K562 (cell line): ENCODE results near the gene PEX19. TPM values are rescaled to one million over a fixed set of nuclear protein-coding genes. Genes with fewer than 3 reads are reported as not detected.

Source experiments
- ATAC-seq: fragments of 200-7000 bp; cut with Tn5 transposase; 3 replicates; pipeline ENCODE4 v1.9.1; 2020; ENCODE audit warnings: moderate library complexity
- BruUV-seq: library from RNA; stranded (reverse); fragments of 400-500 nt; replicated peaks from 2 replicates; lab custom pipeline; 2021; lab: Mats Ljungman, UMichigan
- CTCF ChIA-PET: fragments of 300-600 bp; formaldehyde crosslinking; extraction: SDS; loops from one replicate; lab custom pipeline; 2021; ENCODE audit warnings: low intra/inter-chr PET ratio; lab: Yijun Ruan, JAX
- POLR2A ChIA-PET: fragments of 300-600, 350-650 bp; sonication (Branson Sonifier 250); formaldehyde crosslinking; extraction: SDS; loops from one replicate; lab custom pipeline; 2021; ENCODE audit warnings: antibody characterized with exemption, inconsistent platforms; lab: Yijun Ruan, JAX
- DNase-seq, 4 experiments: peaks; one replicate each; pipeline versions ENCODE4 v3.0.0 to v3.0.0-alpha.2; 2011 to 2018; ENCODE audit warnings: low spot score in 3 of 4, mixed read lengths in 3 of 4; ENCODE audit errors: extremely low read depth in 1 of 4
- FAIRE-seq: peaks from 2 replicates; lab custom pipeline; 2011; peaks lifted over from hg19 to GRCh38; lab: Jason Lieb, UNC
- H2AFZ ChIP-seq: 2 replicates; pipeline ENCODE4 v1.6.0; 2011; ENCODE audit warnings: low read depth, low read length, control low read depth, inconsistent platforms
- H3K27ac ChIP-seq: fragments of 200-600 bp; 3 replicates; pipeline ENCODE4 v1.8.0; 2011; ENCODE audit warnings: low read depth, mild to moderate bottlenecking, control low read depth, inconsistent platforms, low read length, moderate library complexity, mixed read lengths; ENCODE audit errors: extremely low read depth
- H3K27me3 ChIP-seq, 2 experiments: fragments of 300-600 bp in 1 of 2; 2 replicates in 1 of 2; 3 replicates in 1 of 2; pipeline versions ENCODE4 v1.6.0 to v1.8.0; 2011; ENCODE audit warnings: inconsistent platforms in 2 of 2, low read length in 2 of 2, mild to moderate bottlenecking in 1 of 2, mixed read lengths in 1 of 2, moderate library complexity in 1 of 2; ENCODE audit not compliant: control insufficient read depth in 2 of 2, insufficient read depth in 2 of 2
- H3K36me3 ChIP-seq: fragments of 300-600 bp; 3 replicates; pipeline ENCODE4 v1.8.0; 2011; ENCODE audit warnings: mild to moderate bottlenecking, low read length, inconsistent platforms; ENCODE audit not compliant: control insufficient read depth, insufficient read depth
- H3K4me1 ChIP-seq, 2 experiments: fragments of 200-600 bp in 1 of 2; replicated peaks in 1 of 2; 2 replicates in 1 of 2; 3 replicates in 1 of 2; pipeline versions ENCODE4 v1.5.1 to v1.8.0; 2011; ENCODE audit warnings: inconsistent platforms in 2 of 2, low read length in 2 of 2, mild to moderate bottlenecking in 1 of 2, mixed read lengths in 1 of 2, moderate library complexity in 1 of 2; ENCODE audit not compliant: control insufficient read depth in 2 of 2, insufficient read depth in 2 of 2
- H3K4me2 ChIP-seq: 2 replicates; pipeline ENCODE4 v1.6.1; 2011; ENCODE audit warnings: low read length, control low read depth, inconsistent platforms, mixed read lengths; ENCODE audit not compliant: insufficient read depth
- H3K4me3 ChIP-seq: fragments of 200-600 bp; sonication (generic), shearing (Covaris generic); 2 replicates; pipeline ENCODE4 v1.5.1; 2016; ENCODE audit warnings: control low read depth, inconsistent platforms
- H3K79me2 ChIP-seq: fragments of 200-600 bp; 3 replicates; pipeline ENCODE4 v1.8.0; 2011; ENCODE audit warnings: low read length, inconsistent platforms; ENCODE audit not compliant: control insufficient read depth, insufficient read depth
- H3K9ac ChIP-seq, 2 experiments: 2 replicates each; pipeline versions ENCODE4 v1.6.0 to v1.6.1; 2011; ENCODE audit warnings: low read depth in 2 of 2, low read length in 2 of 2, control low read depth in 1 of 2, inconsistent platforms in 1 of 2, mild to moderate bottlenecking in 1 of 2, mixed read lengths in 1 of 2; ENCODE audit not compliant: insufficient read depth in 1 of 2
- H3K9me1 ChIP-seq: one replicate; pipeline ENCODE4 v1.6.0; 2011; ENCODE audit warnings: inconsistent platforms, mild to moderate bottlenecking, low read length, moderate library complexity; ENCODE audit not compliant: control insufficient read depth, insufficient read depth
- H3K9me3 ChIP-seq: replicated peaks from 2 replicates; pipeline ENCODE4 v1.5.1; 2011; ENCODE audit warnings: low read depth, low read length, inconsistent platforms; ENCODE audit not compliant: control insufficient read depth, insufficient read depth
- H4K20me1 ChIP-seq: replicated peaks from 2 replicates; pipeline ENCODE4 v1.6.1; 2011; ENCODE audit warnings: low read length, inconsistent platforms, mixed read lengths; ENCODE audit not compliant: control insufficient read depth, insufficient read depth
- ATF3 ChIP-seq, 2 experiments: fragments of 450-650 bp in 1 of 2; sonication (generic) in 1 of 2; formaldehyde crosslinking in 1 of 2; IDR thresholded peaks in 1 of 2; conservative IDR thresholded peaks in 1 of 2; 2 replicates each; pipeline versions ENCODE4 v1.6.1 to v1.8.1; 2016 to 2023; ENCODE audit warnings: mild to moderate bottlenecking in 2 of 2, moderate library complexity in 2 of 2, inconsistent platforms in 1 of 2, missing genetic modification reagents in 1 of 2
- CBX5 ChIP-seq: IDR thresholded peaks from 2 replicates; pipeline ENCODE4 v1.6.1; 2014; ENCODE audit warnings: low read depth, borderline replicate concordance
- CTBP1 ChIP-seq: fragments of 450-650 bp; IDR thresholded peaks from 2 replicates; pipeline ENCODE4 v1.6.1; 2016; ENCODE audit warnings: borderline replicate concordance
- E2F5 ChIP-seq: sonication (generic); formaldehyde crosslinking; IDR thresholded peaks from 2 replicates; pipeline ENCODE4 v1.8.0; 2022; ENCODE audit warnings: mild to moderate bottlenecking, missing genetic modification reagents
- ELF2 ChIP-seq: fragments of 250-450 bp; sonication (Bioruptor Pico); IDR thresholded peaks from 2 replicates; pipeline ENCODE4 v1.5.0; 2021; ENCODE audit warnings: mild to moderate bottlenecking
- FOXA1 ChIP-seq: fragments of 450-650 bp; IDR thresholded peaks from 2 replicates; pipeline ENCODE4 v1.6.1; 2016; ENCODE audit warnings: mild to moderate bottlenecking, borderline replicate concordance
- MAFF ChIP-seq: IDR thresholded peaks from 2 replicates; pipeline ENCODE4 v1.6.1; 2012; ENCODE audit warnings: low read length, improper control_type of control experiment
- MAZ ChIP-seq, 2 experiments: fragments of 450-650 bp in 1 of 2; sonication (generic) in 1 of 2; formaldehyde crosslinking; IDR thresholded peaks in 1 of 2; conservative IDR thresholded peaks in 1 of 2; 2 replicates each; pipeline versions ENCODE4 v1.4.0 to v1.5.0; 2020; ENCODE audit warnings: mild to moderate bottlenecking in 1 of 2, missing genetic modification reagents in 1 of 2
- MTF1 ChIP-seq: fragments of 250-450 bp; sonication (Bioruptor Pico); IDR thresholded peaks from 2 replicates; pipeline ENCODE4 v1.9.0; 2021; ENCODE audit warnings: moderate library complexity, mild to moderate bottlenecking, inconsistent platforms, borderline replicate concordance
- POLR2G ChIP-seq: fragments of 200-400 bp; formaldehyde crosslinking; IDR thresholded peaks from 2 replicates; pipeline ENCODE4 v1.6.1; 2017; ENCODE audit warnings: low read depth, mild to moderate bottlenecking, antibody characterized with exemption, low read length, moderate library complexity
- RUNX1 ChIP-seq: sonication (generic); IDR thresholded peaks from 2 replicates; pipeline ENCODE4 v1.6.1; 2016; ENCODE audit warnings: antibody characterized with exemption, low read depth
- SMAD1 ChIP-seq: fragments of 150-350 bp; IDR thresholded peaks from 2 replicates; pipeline ENCODE4 v1.6.1; 2014; ENCODE audit warnings: low read length, low read depth; ENCODE audit not compliant: partially characterized antibody
- THRB ChIP-seq: fragments of 450-650 bp; formaldehyde crosslinking; conservative IDR thresholded peaks from 2 replicates; pipeline ENCODE4 v1.4.0; 2022; ENCODE audit warnings: mild to moderate bottlenecking, missing genetic modification characterization
- WGBS: fragments of 100-300 bp; shearing (Covaris generic); methylation state at CpG from one replicate; pipeline ENCODE4 v1.1.6; 2016; ENCODE audit warnings: low coverage, mixed read lengths; ENCODE audit not compliant: insufficient coverage; ENCODE audit errors: missing lambda C conversion rate; 5-methylcytosine and 5-hydroxymethylcytosine counted together
- in situ Hi-C: fragments of 300-500 bp; cut with MboI; formaldehyde crosslinking; loops from 4 replicates; pipeline ENCODE4 v1.15.0; 2018; ENCODE audit warnings: inconsistent platforms, mixed read lengths
- intact Hi-C: fragments of 100-400 bp; cut with micrococcal nuclease; formaldehyde crosslinking; loops from 2 replicates; pipeline ENCODE4 v1.14.2; 2022
- polyA plus RNA-seq, 8 experiments: library from polyadenylated mRNA; depleted of rRNA in 4 of 8; stranded (reverse) in 5 of 8; unstranded in 3 of 8; fragments of >200 nt; fragmentation: Nextera tagmentation in 2 of 8; fragmentation: Illumina TruSeq in 1 of 8; extraction: Ambion mirVana in 2 of 8; extraction: Trizol in 1 of 8; gene quantifications; 2 replicates each; pipeline versions ENCODE4 v1.2.1 to v1.2.3, GENCODE V29; 2011 to 2014; ENCODE audit warnings: inconsistent platforms in 1 of 8, missing spikeins in 1 of 8
- total RNA-seq, 7 experiments: library from RNA; depleted of rRNA in 6 of 7; stranded (reverse); fragments of >200 nt in 6 of 7; fragmentation: Illumina TruSeq in 2 of 7; extraction: Trizol in 2 of 7; gene quantifications; 2 replicates each; pipeline versions ENCODE4 v1.2.1 to v1.2.3, GENCODE V29; 2011 to 2021; ENCODE audit warnings: low replicate concordance in 1 of 7

PEX19 gene
- total and polyA plus RNA-seq, 9 of the 15 experiments (the other 6 are each of a cell fraction or from before 2014, with no cell fraction given) = 32.5 to 103 (median 59.8) TPM

DNA sequence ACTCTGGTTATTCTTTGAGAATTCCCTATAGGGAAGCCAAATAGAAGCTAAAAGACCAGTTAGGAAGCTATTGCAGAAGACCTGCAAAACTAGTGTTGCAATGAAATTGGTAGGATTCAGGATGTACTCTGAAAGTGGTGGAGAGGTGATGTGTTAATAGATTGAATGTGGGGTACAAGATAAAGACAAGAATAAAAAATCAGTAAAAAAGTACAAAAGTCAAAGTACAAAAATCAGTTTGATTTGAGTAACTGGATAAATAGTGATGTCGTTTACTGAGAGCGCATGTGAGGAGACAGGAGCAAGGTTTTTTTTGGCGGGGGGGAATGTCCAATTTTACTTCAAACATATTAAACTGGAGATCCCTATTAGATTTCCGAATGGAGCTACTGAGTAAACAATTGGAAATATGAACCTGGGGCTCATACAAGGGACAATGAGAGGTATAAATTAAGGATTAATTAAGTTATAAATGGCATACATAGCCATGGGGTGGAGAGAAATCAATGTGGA lies 20.1 kb downstream of the PEX19 start (continued):
- no peak for TF ChIP-seq THRB (CRISPR knock-in tag)
- no peak for TF ChIP-seq MAFF
- no peak for TF ChIP-seq ELF2 (CRISPR knock-in tag)

DNA sequence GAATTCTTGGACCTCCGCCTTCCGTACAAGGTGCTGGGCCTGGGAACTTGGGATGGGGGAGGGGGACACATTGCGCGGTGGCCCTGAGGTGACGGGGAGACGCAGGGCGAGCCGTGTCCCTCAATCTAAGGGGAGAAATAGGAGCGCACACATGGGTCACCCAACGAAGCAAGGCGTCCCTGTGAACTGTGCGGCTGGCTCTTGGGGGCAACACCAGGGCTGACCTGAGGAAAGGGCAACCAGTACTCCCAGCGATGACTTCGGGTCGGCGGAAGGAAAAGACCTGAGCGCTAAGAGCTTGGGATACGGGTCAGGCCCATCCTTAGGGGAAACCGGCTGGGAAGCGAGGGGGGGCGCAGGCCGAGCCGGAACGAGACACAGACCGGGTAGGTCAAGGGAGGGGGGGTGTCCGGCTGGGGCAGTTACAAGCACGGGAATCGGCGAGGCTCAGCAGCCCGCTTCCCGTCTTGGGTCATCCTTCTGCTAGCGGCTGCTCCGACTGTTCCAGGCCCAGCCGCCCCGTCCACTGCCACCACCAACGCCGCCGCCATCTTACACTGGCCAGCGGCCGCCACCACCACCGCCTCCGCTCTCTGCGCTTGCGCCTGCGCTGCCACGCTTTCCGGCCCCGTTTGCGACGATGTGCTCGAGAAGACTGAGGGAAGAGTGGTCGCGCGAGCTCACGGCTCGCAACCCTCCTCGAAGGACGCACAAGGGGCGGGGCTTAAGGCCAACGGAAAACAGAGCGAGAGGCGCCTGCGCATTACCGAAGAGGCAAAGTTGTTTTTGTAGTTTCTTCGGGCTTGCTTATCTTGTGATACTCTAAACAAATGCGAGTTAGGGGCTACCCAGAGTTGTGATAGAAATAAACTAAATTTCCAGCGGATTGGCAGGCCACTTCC lies 22.8 kb downstream of the PEX19 start, which contains the start of gene DCAF8:
Gene DCAF8 (minus strand): TSS at position 657 of the 902 bp plus-strand sequence. CDS start 18,541 bp downstream, outside the sequence.
- POLR2A ChIA-PET = interaction anchor here (0.6 to 3.0 kb wide), 22 partner anchors 9 to 337 kb away, joined by 3 to 31 read pairs (median 4); partner anchors contain the start of genes IGSF8, PEX19 and TAGLN2
- Histone ChIP-seq H3K4me2 (peak within 1 kb of the TSS; percentile 93), H3K9me3 (no peaks in the 10 kb centered on the region), H3K4me1 (peaks cover 6 to 20% of the 10 kb centered on the region in 2 experiments; a peak in 4 of 5 replicates), H2AFZ (peak within 1 kb of the TSS; percentile 95), H3K27ac (peak within 1 kb of the TSS; percentile 98), H3K9ac (peak within 1 kb of the TSS; percentile 98 to 99), H3K4me3 (peak within 1 kb of the TSS; percentile 77), H3K9me1 (no peaks in the 10 kb centered on the region), H3K36me3 (peaks cover 24% of the 10 kb centered on the region; the same call in 2 of the 3 replicates), H3K27me3 (no peaks in the 10 kb centered on the region), H4K20me1 (no peaks in the 10 kb centered on the region), H3K79me2 (peaks cover 50% of the 10 kb centered on the region)
- BruUV-seq = TSS peak; percentile 53
- ATAC-seq (peak; percentile 94), DNase-seq (peak; percentile 93 to 99 (median 95)), FAIRE-seq (peak; percentile 97)
- CTCF ChIA-PET = no interaction called here
- intact Hi-C loops (loop anchor here (5.0 to 10.0 kb wide), 2 partner anchors 115 to 337 kb away; partner anchors contain the start of gene TAGLN2), in situ Hi-C loops (no loop called here)
- 0% methylated on average over 57 of the region's 67 CpGs for whole genome bisulfite sequencing
- TF ChIP-seq POLR2G (peak; percentile 99), SMAD1 (peak; percentile 77), CTBP1 (peak; percentile 38; the same call in 1 of the 2 replicates), MTF1 (no peak), ATF3 (IDR thresholded peaks at IDR 0.05) (peak; percentile 46), ATF3 (CRISPR knock-in tag; conservative IDR thresholded peaks at IDR 0.05) (no peak), MAZ (CRISPR knock-in tag; conservative IDR thresholded peaks at IDR 0.05 in 1 of 2, IDR thresholded peaks at IDR 0.05 in 1 of 2) (peak; percentile 81 to 83), RUNX1 (no peak), FOXA1 (no peak), E2F5 (no peak), CBX5 (0 out of 2 replicates have a peak, but pooled peaks have one; percentile 10)
